GM19467 (cell line): ENCODE results near the gene AADAT.

ENCODE experiments used
- ATAC-seq: cut with Tn5 transposase; IDR thresholded peaks from one replicate; pipeline ENCODE4 v1.9.1; 2021; ENCODE audit warnings: mild to moderate bottlenecking, moderate library complexity; ENCODE audit not compliant: unreplicated experiment

The AADAT gene

GRCh38 chr4:170035845-170036244 lies 53.9 kb downstream of the AADAT start:
- ATAC-seq: no peak

GRCh38 chr4:170035231-170035630 lies 54.5 kb downstream of the AADAT start:
- ATAC-seq: no peak

GRCh38 chr4:170033999-170034398 lies 55.8 kb downstream of the AADAT start:
- no peak for ATAC-seq

- no peak for ATAC-seq
Measured at GRCh38 chr4:170030121-170030520, 59.6 kb downstream of the AADAT start.

GRCh38 chr4:170027181-170027829 lies 62.5 kb downstream of the AADAT start:
- peak; percentile 71 for ATAC-seq

- ATAC-seq: peak; percentile 79
Measured at GRCh38 chr4:170026253-170027021, 63.3 kb downstream of the AADAT start, which contains the start of gene MFAP3L. MFAP3L (minus strand) TSS chr4:170026395; CDS start chr4:170005877, 20,518 bp downstream.

- ATAC-seq: no peak
Measured at GRCh38 chr4:170025523-170026252, 64.1 kb downstream of the AADAT start.

GRCh38 chr4:170022211-170022610 lies 67.5 kb downstream of the AADAT start:
- no peak for ATAC-seq

- ATAC-seq: no peak
Measured at GRCh38 chr4:170017252-170017651, 72.5 kb downstream of the AADAT start.

GRCh38 chr4:170015285-170015684 lies 74.5 kb downstream of the AADAT start:
- ATAC-seq: no peak

GRCh38 chr4:170014359-170015011 lies 75.3 kb downstream of the AADAT start:
- no peak for ATAC-seq

- ATAC-seq: no peak
Measured at GRCh38 chr4:170012629-170012958, 77.2 kb downstream of the AADAT start.

- no peak for ATAC-seq
Measured at GRCh38 chr4:170011921-170012628, 77.7 kb downstream of the AADAT start.
